CD4-positive, CD25-positive, alpha-beta regulatory T cell (primary cell): ENCODE measurements around the gene CHST14. TPM values are rescaled to one million over a fixed set of nuclear protein-coding genes. Genes with fewer than 3 reads are reported as not detected.

Source experiments
- ATAC-seq, 2 donors: fragments of 150-1000 bp; cut with Tn5 transposase; one replicate each; pipeline ENCODE4 v1.10.0; 2021; ENCODE audit warnings: low read depth in 2 of 2, moderate number of reproducible peaks in 2 of 2, moderate library complexity in 1 of 2
- DNase-seq, 3 donors: peaks; one replicate each; pipeline versions ENCODE4 v3.0.0 to v3.0.0-alpha.2; 2012 to 2022; ENCODE audit warnings: mixed read lengths in 1 of 3
- H3K27ac ChIP-seq: one replicate; pipeline ENCODE4 v1.7.0; 2013; ENCODE audit warnings: mild to moderate bottlenecking, low read length; ENCODE audit not compliant: insufficient read depth, poor library complexity, severe bottlenecking
- H3K27me3 ChIP-seq: one replicate; pipeline ENCODE4 v1.7.0; 2013; ENCODE audit warnings: low read length; ENCODE audit not compliant: control insufficient read depth, insufficient read depth
- H3K36me3 ChIP-seq: one replicate; pipeline ENCODE4 v1.7.0; 2013; ENCODE audit warnings: mild to moderate bottlenecking, low read length, moderate library complexity; ENCODE audit not compliant: control insufficient read depth, insufficient read depth
- H3K4me1 ChIP-seq: 2 replicates; pipeline ENCODE4 v1.7.0; 2013; ENCODE audit warnings: mild to moderate bottlenecking, low read length; ENCODE audit not compliant: insufficient read depth, control insufficient read depth, poor library complexity, severe bottlenecking
- H3K4me3 ChIP-seq: one replicate; pipeline ENCODE4 v1.7.0; 2013; ENCODE audit warnings: low read depth, mild to moderate bottlenecking, low read length, moderate library complexity
- H3K9me3 ChIP-seq, 2 experiments: 1 replicate in 1 of 2; 2 replicates in 1 of 2; pipeline ENCODE4 v1.7.0; 2013; ENCODE audit warnings: low read length in 2 of 2, mild to moderate bottlenecking in 1 of 2, moderate library complexity in 1 of 2; ENCODE audit not compliant: control insufficient read depth in 2 of 2
- H3K27ac Mint-ChIP-seq, 3 donors: one replicate each; pipeline ENCODE4 v1.8.0; 2020 to 2022; ENCODE audit warnings: mild to moderate bottlenecking in 3 of 3, mixed read lengths in 3 of 3, moderate library complexity in 2 of 3
- H3K27me3 Mint-ChIP-seq: one replicate; pipeline ENCODE4 v1.8.0; 2022; ENCODE audit warnings: mild to moderate bottlenecking, mixed read lengths
- H3K36me3 Mint-ChIP-seq: one replicate; pipeline ENCODE4 v1.8.0; 2020; ENCODE audit warnings: mixed read lengths
- H3K4me1 Mint-ChIP-seq, 4 donors: one replicate each; pipeline ENCODE4 v1.8.0; 2020 to 2022; ENCODE audit warnings: mixed read lengths in 4 of 4, mild to moderate bottlenecking in 1 of 4
- H3K4me3 Mint-ChIP-seq, 4 donors: one replicate each; pipeline ENCODE4 v1.8.0; 2020 to 2022; ENCODE audit warnings: mild to moderate bottlenecking in 4 of 4, mixed read lengths in 4 of 4, moderate library complexity in 3 of 4
- H3K9me3 Mint-ChIP-seq, 7 donors: one replicate each; pipeline ENCODE4 v1.8.0; 2020 to 2022; ENCODE audit warnings: mixed read lengths in 7 of 7, mild to moderate bottlenecking in 3 of 7, moderate library complexity in 2 of 7
- polyA plus RNA-seq, 4 donors: library from polyadenylated mRNA; unstranded; fragments of 300-500 nt; fragmentation: Illumina TruSeq; gene quantifications; one replicate each; pipeline ENCODE4 v1.2.3, GENCODE V29; 2021
- total RNA-seq: library from RNA; stranded (reverse); gene quantifications from one replicate; pipeline ENCODE4 v1.2.3, GENCODE V29; 2022

Gene CHST14, protein sequence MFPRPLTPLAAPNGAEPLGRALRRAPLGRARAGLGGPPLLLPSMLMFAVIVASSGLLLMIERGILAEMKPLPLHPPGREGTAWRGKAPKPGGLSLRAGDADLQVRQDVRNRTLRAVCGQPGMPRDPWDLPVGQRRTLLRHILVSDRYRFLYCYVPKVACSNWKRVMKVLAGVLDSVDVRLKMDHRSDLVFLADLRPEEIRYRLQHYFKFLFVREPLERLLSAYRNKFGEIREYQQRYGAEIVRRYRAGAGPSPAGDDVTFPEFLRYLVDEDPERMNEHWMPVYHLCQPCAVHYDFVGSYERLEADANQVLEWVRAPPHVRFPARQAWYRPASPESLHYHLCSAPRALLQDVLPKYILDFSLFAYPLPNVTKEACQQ
- total RNA-seq (6.3 TPM), polyA plus RNA-seq (1 to 10 TPM; 1.1 to 2.0 (median 1.4) TPM)

DNA sequence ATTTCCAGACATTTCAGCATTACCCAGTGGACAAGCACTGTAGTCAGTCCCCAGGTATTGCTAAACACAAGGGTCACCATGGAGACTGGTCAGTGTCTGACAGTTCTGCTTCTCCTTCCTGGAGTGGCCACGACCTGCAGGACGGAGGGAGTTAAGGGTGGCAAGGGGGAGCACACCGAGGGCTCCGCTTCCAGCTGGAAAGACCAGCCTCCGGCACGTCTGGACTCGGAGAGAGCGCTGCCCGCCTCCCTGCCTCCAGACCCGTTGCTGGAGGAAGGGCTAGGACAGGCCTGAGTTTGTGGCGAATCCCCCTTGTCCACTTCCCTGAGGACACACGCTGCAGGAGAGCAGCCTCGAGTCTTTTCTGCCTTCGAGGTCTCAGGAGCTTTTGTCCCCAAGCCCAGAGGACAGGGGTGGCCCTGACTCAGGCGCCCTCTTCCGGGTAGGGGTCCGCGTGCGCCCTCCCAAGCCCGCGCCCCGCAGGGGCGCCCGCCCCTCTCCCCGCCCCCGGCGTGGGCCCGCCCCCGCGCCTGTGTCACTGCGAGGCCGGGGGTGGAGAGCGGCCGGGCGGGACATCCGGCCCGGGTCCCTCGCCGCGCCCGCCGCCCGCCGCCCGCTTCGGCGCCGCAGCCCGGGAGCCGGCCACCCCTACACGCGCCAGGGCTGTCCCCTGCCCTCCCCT lies at the start of gene CHST14:
Gene CHST14, plus strand, starts transcription at position 562 of the 682 bp plus-strand sequence. CDS start 230 bp downstream, outside the sequence.
- Histone ChIP-seq H3K27ac (peak within 1 kb of the TSS; percentile 71), H3K36me3 (peaks cover 4% of the 10 kb centered on the region), H3K27me3 (no peaks in the 10 kb centered on the region), H3K4me3 (peak within 1 kb of the TSS; percentile 72), H3K9me3 (no peaks in the 10 kb centered on the region), H3K4me1 (peaks cover 17% of the 10 kb centered on the region)
- Mint-ChIP-seq H3K4me3 (peak within 1 kb of the TSS; percentile 90 to 96 (median 94)), H3K36me3 (peaks cover 4% of the 10 kb centered on the region), H3K4me1 (peaks cover 0 to 33% (median 15%) of the 10 kb centered on the region in 4 donors), H3K9me3 (no peaks in the 10 kb centered on the region), H3K27ac (peak within 1 kb of the TSS; percentile 88 to 94 (median 91)), H3K27me3 (no peaks in the 10 kb centered on the region)
- peak; percentile 71 to 79 for ATAC-seq
- DNase-seq: peak; percentile 55 to 63 (median 63)

DNA sequence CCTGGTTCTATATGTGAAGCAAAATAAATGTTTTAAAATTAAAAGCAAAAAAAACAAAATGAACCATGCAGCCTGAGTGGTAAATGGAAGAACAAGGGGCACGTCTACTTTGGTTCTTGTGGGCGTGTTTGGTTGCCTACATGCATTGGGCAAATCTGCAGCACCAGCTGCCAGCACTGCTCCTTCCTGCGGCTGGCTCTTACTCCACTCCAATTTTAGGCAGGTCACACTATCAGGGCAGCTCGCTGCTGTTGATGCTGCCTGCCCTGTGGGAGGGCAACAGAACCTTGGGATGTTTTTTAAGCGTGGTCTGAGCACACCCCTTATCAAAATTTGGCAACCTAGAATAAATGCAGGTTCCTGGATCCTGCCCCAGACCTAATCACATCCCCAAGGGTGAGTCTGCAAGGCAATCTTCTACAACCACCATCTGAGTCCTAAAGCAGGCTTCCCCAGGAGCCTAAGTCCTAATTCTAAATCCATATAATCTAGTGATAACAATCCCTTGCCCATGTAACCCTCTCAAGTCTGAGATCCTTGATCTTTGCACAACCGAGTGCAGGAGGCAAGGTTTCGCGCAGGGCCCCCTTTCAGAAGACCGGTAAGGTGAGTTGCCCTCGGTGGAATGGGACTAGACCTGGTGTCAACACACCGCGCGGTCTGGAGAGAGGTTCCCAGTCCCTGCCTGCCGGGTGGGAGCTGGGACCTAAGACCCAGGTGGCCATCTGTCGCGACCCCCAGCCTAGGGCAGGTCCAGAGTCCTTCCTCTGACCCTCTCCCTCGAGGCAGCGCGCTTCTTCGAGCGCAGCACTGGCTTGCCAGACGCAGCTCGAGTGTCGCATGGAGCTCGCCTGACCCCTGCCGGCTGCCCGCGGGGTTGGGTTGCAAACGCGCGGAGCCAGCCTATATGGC lies 49.3 kb upstream of the CHST14 start:
- no peaks in the 10 kb centered on the region for H3K27me3 Mint-ChIP-seq
- peaks cover 3% of the 10 kb centered on the region for H3K36me3 ChIP-seq
- ATAC-seq (peak; percentile 90 to 93), DNase-seq (peak; percentile 67 to 78 (median 75))
- H3K4me3 Mint-ChIP-seq: peak overlapping the region in 1 of 4 donors; percentile 21
- H3K4me1 Mint-ChIP-seq: peaks cover 0 to 2% (median 0%) of the 10 kb centered on the region in 4 donors
- no peak overlapping the region for H3K27ac Mint-ChIP-seq
- no peaks in the 10 kb centered on the region for H3K27me3 ChIP-seq
- no peaks in the 10 kb centered on the region for H3K9me3 ChIP-seq
- H3K9me3 Mint-ChIP-seq: no peaks in the 10 kb centered on the region
- H3K36me3 Mint-ChIP-seq: no peaks in the 10 kb centered on the region
- no peak overlapping the region for H3K27ac ChIP-seq
- peaks cover 5% of the 10 kb centered on the region for H3K4me1 ChIP-seq
- no peak overlapping the region for H3K4me3 ChIP-seq

DNA sequence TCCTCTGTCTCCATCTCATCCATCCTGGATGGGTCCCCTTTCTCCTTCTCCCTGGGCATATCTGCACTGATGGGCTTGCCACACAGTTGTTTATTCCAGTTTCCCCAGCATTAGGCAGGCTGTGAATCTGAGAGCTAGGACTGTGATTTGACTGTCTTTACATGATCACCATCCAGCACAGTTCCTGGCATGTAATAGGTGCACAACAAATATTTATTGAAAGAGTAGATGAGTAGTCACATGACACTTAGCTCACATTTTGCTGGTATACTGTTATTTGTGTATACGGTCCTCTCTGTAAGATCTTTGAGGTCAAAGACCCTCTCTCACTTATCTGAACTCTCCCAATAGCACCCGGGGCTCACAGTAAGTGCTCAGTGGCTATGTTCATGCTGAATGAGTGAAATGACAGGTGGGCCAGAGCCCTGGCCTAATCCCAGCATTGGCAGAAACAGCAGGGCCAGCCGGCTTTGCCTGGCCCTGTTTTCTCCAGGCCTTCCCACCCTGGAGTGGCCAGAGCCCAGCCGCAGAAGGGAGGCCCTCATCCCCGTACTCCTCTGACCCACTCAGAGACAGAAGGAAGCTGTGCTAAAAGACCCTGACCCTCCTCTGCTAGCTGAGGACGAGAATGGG lies 46.2 kb upstream of the CHST14 start:
- H3K36me3 Mint-ChIP-seq: no peaks in the 10 kb centered on the region

DNA sequence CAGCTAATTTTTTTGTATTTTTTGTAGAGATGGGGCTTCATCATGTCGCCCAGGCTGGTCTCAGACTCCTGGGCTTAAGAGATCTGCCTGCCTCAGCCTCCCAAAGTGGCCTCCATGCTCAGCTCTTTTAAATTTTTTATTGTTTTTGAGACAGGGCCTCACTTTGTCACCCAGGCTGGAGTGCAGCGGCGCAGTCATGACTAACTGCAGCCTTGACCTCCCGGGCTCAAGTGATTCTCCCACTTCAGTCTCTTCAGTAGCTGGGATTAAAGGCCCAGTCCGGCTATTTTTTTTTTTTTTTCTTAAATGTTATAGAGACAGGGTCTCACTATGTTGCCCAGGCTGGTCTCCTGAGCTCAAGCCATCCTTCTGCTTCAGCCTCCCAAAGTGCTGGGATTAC lies 45.1 kb upstream of the CHST14 start:
- Histone ChIP-seq H3K4me3 (no peak overlapping the region), H3K9me3 (no peaks in the 10 kb centered on the region), H3K27ac (no peak overlapping the region), H3K27me3 (no peaks in the 10 kb centered on the region), H3K36me3 (no peaks in the 10 kb centered on the region), H3K4me1 (peaks cover 5% of the 10 kb centered on the region)
- Mint-ChIP-seq H3K36me3 (no peaks in the 10 kb centered on the region), H3K4me1 (peaks cover 0 to 2% (median 0%) of the 10 kb centered on the region in 4 donors), H3K9me3 (no peaks in the 10 kb centered on the region), H3K27me3 (no peaks in the 10 kb centered on the region), H3K4me3 (no peak overlapping the region), H3K27ac (no peak overlapping the region)
- ATAC-seq: no peak
- no peak for DNase-seq

More for the DNA sequence above, 46.2 kb upstream of the CHST14 start:
- Mint-ChIP-seq H3K27me3 (no peaks in the 10 kb centered on the region), H3K4me1 (peaks cover 0 to 2% (median 0%) of the 10 kb centered on the region in 4 donors), H3K9me3 (no peaks in the 10 kb centered on the region), H3K4me3 (no peak overlapping the region), H3K27ac (no peak overlapping the region)
- ATAC-seq (no peak), DNase-seq (no peak)
- Histone ChIP-seq H3K4me3 (no peak overlapping the region), H3K9me3 (no peaks in the 10 kb centered on the region), H3K4me1 (peaks cover 5% of the 10 kb centered on the region), H3K27ac (no peak overlapping the region), H3K27me3 (no peaks in the 10 kb centered on the region), H3K36me3 (no peaks in the 10 kb centered on the region)

DNA sequence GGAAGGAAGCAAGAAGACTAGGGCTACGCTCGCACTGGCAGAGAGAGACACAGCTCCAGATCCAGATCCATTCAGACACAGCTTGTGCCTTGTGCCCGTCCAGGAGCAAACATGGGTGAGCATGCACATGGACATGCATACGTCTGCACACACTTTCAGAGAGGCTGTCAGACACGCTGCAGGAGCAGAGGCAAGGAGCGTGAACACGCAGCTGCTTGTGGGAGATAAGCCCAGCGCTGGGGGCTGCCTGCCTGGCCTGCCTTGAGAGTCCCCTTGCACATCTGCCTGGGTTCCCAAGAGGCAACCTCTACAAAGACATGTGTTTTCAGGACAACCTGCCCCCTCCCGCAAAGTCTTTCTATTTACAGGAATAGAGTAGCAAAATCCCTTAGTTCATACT lies 43.6 kb upstream of the CHST14 start:
- Mint-ChIP-seq H3K36me3 (no peaks in the 10 kb centered on the region), H3K4me1 (no peaks in the 10 kb centered on the region), H3K4me3 (no peak overlapping the region), H3K27ac (no peak overlapping the region), H3K27me3 (no peaks in the 10 kb centered on the region), H3K9me3 (no peaks in the 10 kb centered on the region)
- ATAC-seq (no peak), DNase-seq (no peak)
- no peaks in the 10 kb centered on the region for H3K27me3 ChIP-seq
- no peaks in the 10 kb centered on the region for H3K4me1 ChIP-seq
- no peaks in the 10 kb centered on the region for H3K36me3 ChIP-seq
- H3K27ac ChIP-seq: no peak overlapping the region
- H3K9me3 ChIP-seq: no peaks in the 10 kb centered on the region
- no peak overlapping the region for H3K4me3 ChIP-seq

DNA sequence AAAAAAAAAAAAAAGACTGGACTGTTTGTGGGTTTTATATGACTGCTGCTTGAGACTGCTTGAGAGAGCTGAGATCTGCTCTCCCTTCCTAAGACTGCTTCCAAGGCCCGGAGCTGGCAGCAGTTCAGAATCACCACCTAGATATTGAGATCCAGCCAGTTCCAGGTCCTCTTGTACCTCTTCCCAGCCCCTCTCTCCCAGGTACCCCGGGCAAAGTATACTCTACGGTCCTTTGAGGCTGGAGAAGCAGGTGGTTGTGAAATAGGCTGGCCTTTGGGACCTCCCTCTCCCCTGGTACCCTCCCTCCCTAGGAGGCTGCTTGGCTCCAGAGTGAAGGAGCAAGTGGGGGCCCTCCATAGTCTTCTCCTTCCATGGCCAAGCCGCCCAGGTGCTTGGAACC lies 42.6 kb upstream of the CHST14 start:
- no peak for ATAC-seq
- no peak overlapping the region for H3K27ac Mint-ChIP-seq
- H3K27me3 ChIP-seq: no peaks in the 10 kb centered on the region
- DNase-seq: no peak
- H3K27ac ChIP-seq: no peak overlapping the region
- peaks cover 6% of the 10 kb centered on the region for H3K27me3 Mint-ChIP-seq
- no peaks in the 10 kb centered on the region for H3K9me3 Mint-ChIP-seq
- no peaks in the 10 kb centered on the region for H3K9me3 ChIP-seq
- H3K4me1 ChIP-seq: no peaks in the 10 kb centered on the region
- no peaks in the 10 kb centered on the region for H3K36me3 Mint-ChIP-seq
- no peak overlapping the region for H3K4me3 Mint-ChIP-seq
- H3K4me1 Mint-ChIP-seq: no peaks in the 10 kb centered on the region
- H3K4me3 ChIP-seq: no peak overlapping the region
- H3K36me3 ChIP-seq: no peaks in the 10 kb centered on the region

DNA sequence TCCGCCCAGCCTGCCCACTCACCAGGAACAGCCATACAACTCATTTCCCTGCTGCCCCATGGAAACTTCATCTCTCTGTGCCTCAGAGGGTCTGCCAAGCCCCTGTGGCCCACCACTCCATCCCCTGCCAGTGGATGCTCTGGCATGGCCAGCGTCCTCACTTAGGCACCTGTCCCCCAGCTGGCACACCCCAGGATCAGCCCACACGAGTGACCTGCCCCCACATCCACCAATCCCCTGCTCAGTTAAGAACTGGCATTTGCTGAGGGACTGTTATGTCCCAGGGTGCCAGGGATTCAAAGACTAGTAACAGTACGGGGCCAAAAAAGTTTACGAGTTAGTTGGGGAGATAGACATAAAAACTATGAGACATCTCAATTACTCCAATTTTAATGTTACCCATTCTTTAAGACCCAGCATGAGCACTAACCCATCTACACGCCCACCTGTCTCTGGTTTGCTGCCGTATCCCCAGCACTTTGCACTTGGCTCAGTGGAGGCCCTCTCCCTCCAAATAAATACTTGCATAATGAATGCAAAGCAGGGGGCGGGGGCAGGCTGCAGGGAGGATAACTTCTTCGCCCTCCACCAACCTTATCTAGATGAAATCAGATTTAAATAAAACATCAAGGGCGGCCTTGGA lies 41.6 kb upstream of the CHST14 start:
- no peak overlapping the region for H3K4me3 Mint-ChIP-seq
- ATAC-seq (no peak), DNase-seq (no peak)
- H3K27me3 Mint-ChIP-seq: peaks cover 11% of the 10 kb centered on the region
- Histone ChIP-seq H3K36me3 (no peaks in the 10 kb centered on the region), H3K27me3 (no peaks in the 10 kb centered on the region), H3K9me3 (no peaks in the 10 kb centered on the region), H3K27ac (no peak overlapping the region), H3K4me1 (no peaks in the 10 kb centered on the region), H3K4me3 (no peak overlapping the region)
- no peaks in the 10 kb centered on the region for H3K36me3 Mint-ChIP-seq
- H3K27ac Mint-ChIP-seq: no peak overlapping the region
- no peaks in the 10 kb centered on the region for H3K9me3 Mint-ChIP-seq
- H3K4me1 Mint-ChIP-seq: no peaks in the 10 kb centered on the region
